CD4-positive, alpha-beta T cell (primary cell): ENCODE data around the gene CAD. TPM values are rescaled to one million over a fixed set of nuclear protein-coding genes. Genes with fewer than 3 reads are reported as not detected.
"Not testable (repeated sequence)": the region's sequence is repeated elsewhere in the genome, so short reads cannot be mapped to it uniquely, and the experiment has no call there.

ENCODE experiments used
- ATAC-seq: fragments of 200-7000 bp; cut with Tn5 transposase; one replicate; pipeline ENCODE4 v1.10.0; 2022; ENCODE audit warnings: mild to moderate bottlenecking; ENCODE audit not compliant: poor library complexity
- CTCF ChIA-PET: fragments of 350-600 bp; sonication (Branson Sonifier 250); formaldehyde crosslinking; loops from one replicate; lab custom pipeline; 2021; ENCODE audit warnings: antibody characterized with exemption, inconsistent platforms; lab: Charles Lee
- POLR2A ChIA-PET: fragments of 350-600 bp; sonication (Branson Sonifier 250); formaldehyde crosslinking; loops from one replicate; lab custom pipeline; 2021; ENCODE audit warnings: antibody characterized with exemption, inconsistent platforms; lab: Charles Lee
- DNase-seq, 14 experiments: peaks; one replicate each; pipeline ENCODE4 v3.0.0-alpha.2; 2013 to 2020; ENCODE audit warnings: mixed read lengths in 2 of 14
- H3K27ac ChIP-seq, 2 donors: one replicate each; pipeline versions ENCODE4 v1.5.1 to v1.7.0; 2013; ENCODE audit warnings: low read length in 2 of 2, low read depth in 1 of 2, mild to moderate bottlenecking in 1 of 2
- H3K27me3 ChIP-seq, 2 experiments: 1 replicate in 1 of 2; 2 replicates in 1 of 2; pipeline versions ENCODE4 v1.6.1 to v1.7.0; 2013; ENCODE audit warnings: low read length in 2 of 2, control low read depth in 1 of 2, mild to moderate bottlenecking in 1 of 2, moderate library complexity in 1 of 2; ENCODE audit not compliant: insufficient read depth in 2 of 2, control insufficient read depth in 1 of 2
- H3K36me3 ChIP-seq: one replicate; pipeline ENCODE4 v1.6.1; 2013; ENCODE audit warnings: low read length, control low read depth; ENCODE audit not compliant: insufficient read depth
- H3K4me1 ChIP-seq: one replicate; pipeline ENCODE4 v1.6.1; 2013; ENCODE audit warnings: low read length, control low read depth; ENCODE audit not compliant: insufficient read depth
- H3K4me3 ChIP-seq: one replicate; pipeline ENCODE4 v1.5.1; 2013; ENCODE audit warnings: mild to moderate bottlenecking, low read length, moderate library complexity
- H3K9me3 ChIP-seq, 2 experiments: 1 replicate in 1 of 2; 2 replicates in 1 of 2; pipeline versions ENCODE4 v1.6.1 to v1.7.0; 2013; ENCODE audit warnings: low read length in 2 of 2, mild to moderate bottlenecking in 2 of 2, control low read depth in 1 of 2, moderate library complexity in 1 of 2; ENCODE audit not compliant: control insufficient read depth in 1 of 2, insufficient read depth in 1 of 2
- H3K27ac Mint-ChIP-seq: one replicate; pipeline ENCODE4 v1.8.0; 2020; ENCODE audit warnings: mixed read lengths
- H3K27me3 Mint-ChIP-seq: one replicate; pipeline ENCODE4 v1.8.0; 2021; ENCODE audit warnings: mixed read lengths
- H3K36me3 Mint-ChIP-seq: one replicate; pipeline ENCODE4 v1.8.0; 2021; ENCODE audit warnings: low read depth, mixed read lengths
- H3K4me1 Mint-ChIP-seq: one replicate; pipeline ENCODE4 v1.8.0; 2021; ENCODE audit warnings: low read depth, mixed read lengths
- H3K4me3 Mint-ChIP-seq: one replicate; pipeline ENCODE4 v1.8.0; 2020; ENCODE audit warnings: mild to moderate bottlenecking, mixed read lengths
- H3K9me3 Mint-ChIP-seq: one replicate; pipeline ENCODE4 v1.8.0; 2020; ENCODE audit warnings: mixed read lengths
- CTCF ChIP-seq: fragments of 200-600 bp; IDR thresholded peaks from one replicate; pipeline ENCODE4 v1.8.0; 2022; ENCODE audit warnings: antibody characterized with exemption, mild to moderate bottlenecking
- intact Hi-C, 2 experiments: fragments of 100-400 bp; cut with DNase I in 1 of 2; cut with micrococcal nuclease in 1 of 2; formaldehyde crosslinking; loops; one replicate each; pipeline versions ENCODE4 v1.15.1 to v1.9.0; 2023 to 2025; cut with DNase I, micrococcal nuclease
- total RNA-seq, 174 experiments: library from RNA in 2 of 174; stranded (reverse) in 2 of 174; gene quantifications; one replicate each; pipeline ENCODE4 v1.2.3 and lab custom pipeline; 2021 to 2026

CAD gene
- total RNA-seq, 2 experiments from 2014 or later = 20.0 to 20.3 TPM

GRCh38 chr2:27264753-27265535, 47.8 kb downstream of the CAD start:
- DNase-seq (peak; percentile 32 to 89 (median 51)), ATAC-seq (peak; percentile 63)
- Histone ChIP-seq H3K36me3 (no peaks in the 10 kb centered on the region), H3K27me3 (peaks cover 48 to 55% of the 10 kb centered on the region in 2 experiments), H3K27ac (no peak overlapping the region), H3K4me3 (peak overlapping the region; percentile 54), H3K4me1 (peaks cover 42% of the 10 kb centered on the region), H3K9me3 (peaks cover 0 to 11% of the 10 kb centered on the region in 2 experiments)
- H3K4me1 Mint-ChIP-seq = peaks cover 26% of the 10 kb centered on the region
- CTCF ChIA-PET = interaction anchor here (0.8 to 1.9 kb wide), 4 partner anchors 13 to 38 kb away, joined by 3 to 20 read pairs (median 4); no protein-coding TSS in a partner anchor
- peak; percentile 59 for TF ChIP-seq CTCF
- no peak overlapping the region for H3K27ac Mint-ChIP-seq
- intact Hi-C loops = loop anchor here in 1 of 2 experiments (1.0 to 10.0 kb wide), 2 partner anchors 15 to 50 kb away; partner anchors contain the start of genes ATRAID, CAD and SLC5A6
- POLR2A ChIA-PET = interaction anchor here (1.0 to 1.5 kb wide), 2 partner anchors 38 to 53 kb away, joined by 4 read pairs; partner anchors contain the start of genes ATRAID and SLC5A6
- H3K9me3 Mint-ChIP-seq = no peaks in the 10 kb centered on the region
- no peaks in the 10 kb centered on the region for H3K36me3 Mint-ChIP-seq
- peak overlapping the region; percentile 73 for H3K4me3 Mint-ChIP-seq
- H3K27me3 Mint-ChIP-seq = peaks cover 39% of the 10 kb centered on the region

- ChIA-PET CTCF (interaction anchor here (0.8 to 1.9 kb wide), 4 partner anchors 14 to 37 kb away, joined by 3 to 20 read pairs (median 4); no protein-coding TSS in a partner anchor), POLR2A (interaction anchor here (1.0 to 1.5 kb wide), 2 partner anchors 38 to 54 kb away, joined by 4 read pairs; partner anchors contain the start of genes ATRAID and SLC5A6)
- Mint-ChIP-seq H3K4me3 (peak overlapping the region; percentile 72), H3K27me3 (peaks cover 38% of the 10 kb centered on the region), H3K27ac (no peak overlapping the region), H3K9me3 (no peaks in the 10 kb centered on the region), H3K4me1 (peaks cover 26% of the 10 kb centered on the region), H3K36me3 (no peaks in the 10 kb centered on the region)
- Histone ChIP-seq H3K4me3 (no peak overlapping the region), H3K4me1 (peaks cover 42% of the 10 kb centered on the region), H3K27ac (no peak overlapping the region), H3K36me3 (no peaks in the 10 kb centered on the region), H3K27me3 (peaks cover 42 to 49% of the 10 kb centered on the region in 2 experiments), H3K9me3 (peaks cover 0 to 11% of the 10 kb centered on the region in 2 experiments)
- ATAC-seq (no peak), DNase-seq (no peak)
- intact Hi-C loops = loop anchor here in 1 of 2 experiments (1.0 to 10.0 kb wide), 2 partner anchors 15 to 51 kb away; partner anchors contain the start of genes ATRAID, CAD and SLC5A6
- TF ChIP-seq CTCF = no peak
Observed at GRCh38 chr2:27265536-27265870, 48.3 kb downstream of the CAD start.

- Mint-ChIP-seq H3K27me3 (peaks cover 23% of the 10 kb centered on the region), H3K4me1 (peaks cover 11% of the 10 kb centered on the region)
- intact Hi-C loops = loop anchor here in 1 of 2 experiments (10.0 kb wide), 1 partner anchor 53 kb away; the partner anchor contains the start of genes ATRAID, CAD and SLC5A6
- H3K36me3 Mint-ChIP-seq, POLR2A ChIA-PET, H3K9me3 Mint-ChIP-seq, ATAC-seq, DNase-seq, CTCF ChIA-PET, H3K9me3 ChIP-seq, H3K27ac ChIP-seq, H3K4me3 Mint-ChIP-seq, H3K36me3 ChIP-seq, H3K4me3 ChIP-seq, H3K27ac Mint-ChIP-seq: not testable (repeated sequence)
- peaks cover 22% of the 10 kb centered on the region for H3K4me1 ChIP-seq
- H3K27me3 ChIP-seq = peaks cover 25 to 26% of the 10 kb centered on the region in 2 experiments
Observed at GRCh38 chr2:27268296-27268695, 51.1 kb downstream of the CAD start.
